ENCODE data around the gene CALML5.

CALML5 gene

DNA sequence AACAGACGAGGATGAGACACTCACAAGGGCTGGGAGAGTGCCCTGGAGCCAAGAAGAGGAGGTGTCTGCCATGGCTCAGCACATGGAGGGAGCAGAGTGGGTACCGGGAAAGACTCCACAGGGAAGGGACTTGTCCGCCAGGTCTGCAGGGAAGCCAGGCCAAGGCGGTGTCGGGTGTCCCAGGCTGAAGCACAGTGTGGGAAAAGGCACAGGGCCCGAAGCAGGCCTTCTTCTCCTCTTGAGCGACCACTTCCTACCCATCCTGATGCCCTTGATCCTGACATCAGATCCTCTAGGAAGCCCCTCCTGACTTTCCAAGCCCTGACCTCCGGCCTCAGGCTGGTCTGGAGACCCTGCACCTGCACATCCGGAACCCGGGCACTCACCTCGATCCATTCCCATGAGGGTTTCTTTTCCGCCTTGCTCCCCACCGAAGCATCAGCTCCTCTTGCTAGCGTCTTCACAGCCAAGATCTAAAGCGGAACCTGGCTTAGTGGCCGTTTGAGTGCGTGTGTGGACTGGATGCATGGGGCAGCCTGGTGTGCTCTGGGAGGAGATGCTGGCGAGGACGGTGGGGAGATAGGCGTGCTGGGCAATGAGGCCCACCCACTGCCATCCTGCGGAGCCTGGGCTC, 33.8 kb upstream of the CALML5 start:
- no peak for DNase-seq (ENCODE audit: low spot score)

GRCh38 chr10:5532618-5533097, 33.3 kb upstream of the CALML5 start:
- DNase-seq (ENCODE audit: low spot score): no peak

DNA sequence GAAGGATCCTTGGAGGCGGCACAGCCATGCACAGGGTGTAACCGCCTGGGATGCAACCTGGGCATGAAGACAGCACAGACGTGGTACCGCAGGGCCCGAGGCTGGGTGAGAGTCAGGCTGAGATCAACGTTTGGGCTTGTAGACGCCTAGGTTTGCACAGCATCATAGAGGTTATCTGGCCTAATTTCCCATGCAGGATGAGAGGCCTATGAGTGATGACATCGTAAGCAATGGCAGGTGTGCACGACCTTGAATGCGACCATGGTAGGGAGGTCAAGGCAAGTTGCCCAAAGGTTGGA, 32.9 kb upstream of the CALML5 start:
- no peak for DNase-seq (ENCODE audit: low spot score)

- DNase-seq (ENCODE audit: low spot score): no peak
Measured at GRCh38 chr10:5531558-5532306, 32.4 kb upstream of the CALML5 start.

- DNase-seq (ENCODE audit: low spot score): no peak
Measured at GRCh38 chr10:5530846-5531557, 31.6 kb upstream of the CALML5 start.

GRCh38 chr10:5530412-5530806, 31.0 kb upstream of the CALML5 start:
- no peak for DNase-seq (ENCODE audit: low spot score)

DNA sequence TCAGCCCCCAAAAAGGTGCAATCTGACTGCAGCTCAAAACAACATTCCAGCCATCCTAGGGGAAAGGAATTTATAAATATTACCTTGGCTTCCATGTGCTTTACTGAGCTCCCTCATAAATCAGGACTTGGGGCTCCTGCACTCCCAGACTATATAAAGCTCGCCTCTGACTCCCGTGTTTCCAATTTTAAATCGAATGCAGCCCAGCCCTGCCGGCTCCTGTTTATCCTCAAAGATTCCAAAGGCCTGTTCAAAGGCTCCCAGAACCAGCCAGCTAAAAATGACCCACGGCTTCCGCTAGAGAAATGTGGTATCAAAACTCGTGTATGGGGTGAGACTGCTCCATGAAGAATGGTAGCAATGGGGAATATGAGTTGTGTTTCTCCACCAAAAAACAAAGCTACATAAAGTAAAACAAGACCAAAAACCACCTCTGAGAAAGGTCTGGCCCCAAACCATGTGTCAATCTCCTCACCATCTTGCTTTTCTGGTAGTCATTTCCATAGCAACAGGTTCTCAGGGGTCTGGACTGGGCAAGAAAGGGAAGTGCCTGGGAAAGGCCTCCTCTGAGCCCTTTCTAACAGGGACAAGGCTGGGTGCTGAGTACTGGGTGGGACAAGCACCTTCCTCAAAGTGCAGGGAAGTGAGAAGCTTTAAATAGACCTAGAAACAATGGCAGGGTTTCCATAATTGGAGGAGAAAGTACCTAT, 30.5 kb upstream of the CALML5 start:
- no peak for DNase-seq (ENCODE audit: low spot score)

- no peak for DNase-seq (ENCODE audit: low spot score)
Measured at GRCh38 chr10:5528989-5529701, 29.8 kb upstream of the CALML5 start.

DNA sequence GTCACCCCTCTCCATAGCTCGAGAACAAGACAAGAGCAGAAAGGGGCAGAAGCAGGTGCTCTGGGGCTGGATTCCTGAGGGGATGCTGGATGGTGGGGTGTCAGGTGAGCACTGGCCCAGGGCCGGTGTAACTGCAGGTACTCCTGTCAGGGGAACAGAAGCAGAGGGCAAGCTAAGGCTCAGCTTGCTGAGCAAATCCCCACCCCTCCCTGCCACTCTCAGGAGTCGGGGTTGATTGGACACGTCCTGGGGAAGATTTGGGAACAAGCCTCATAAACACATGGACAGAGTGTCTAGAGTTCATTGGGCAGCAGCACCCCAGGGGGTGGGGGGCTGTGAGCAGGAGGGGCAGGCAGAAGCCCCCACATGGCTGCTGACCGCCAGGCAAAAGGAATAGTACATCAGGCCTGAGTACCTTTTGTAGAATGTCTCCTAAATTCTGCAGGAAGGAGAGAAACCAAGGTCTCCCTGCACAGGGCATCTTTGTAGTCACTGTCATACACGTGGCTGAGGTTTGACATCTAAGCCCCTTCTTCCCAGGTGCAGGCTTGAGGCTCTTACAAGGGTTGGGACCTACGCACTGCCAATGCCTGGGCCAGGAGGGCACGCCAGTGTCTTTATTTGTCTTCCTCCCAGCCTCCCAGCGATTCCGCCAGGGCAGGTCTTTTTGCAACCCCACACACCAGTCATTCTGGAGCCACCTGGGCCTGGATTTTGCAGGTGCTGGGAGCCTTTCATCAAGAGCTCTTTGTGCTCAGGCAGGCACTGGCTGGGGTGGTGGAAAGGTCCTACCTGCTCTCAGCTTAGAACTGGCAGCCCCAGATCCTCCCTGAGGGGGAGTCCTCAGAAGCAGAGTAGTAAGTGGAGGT, 28.2 kb upstream of the CALML5 start:
- no peak for DNase-seq (ENCODE audit: low spot score)

DNA sequence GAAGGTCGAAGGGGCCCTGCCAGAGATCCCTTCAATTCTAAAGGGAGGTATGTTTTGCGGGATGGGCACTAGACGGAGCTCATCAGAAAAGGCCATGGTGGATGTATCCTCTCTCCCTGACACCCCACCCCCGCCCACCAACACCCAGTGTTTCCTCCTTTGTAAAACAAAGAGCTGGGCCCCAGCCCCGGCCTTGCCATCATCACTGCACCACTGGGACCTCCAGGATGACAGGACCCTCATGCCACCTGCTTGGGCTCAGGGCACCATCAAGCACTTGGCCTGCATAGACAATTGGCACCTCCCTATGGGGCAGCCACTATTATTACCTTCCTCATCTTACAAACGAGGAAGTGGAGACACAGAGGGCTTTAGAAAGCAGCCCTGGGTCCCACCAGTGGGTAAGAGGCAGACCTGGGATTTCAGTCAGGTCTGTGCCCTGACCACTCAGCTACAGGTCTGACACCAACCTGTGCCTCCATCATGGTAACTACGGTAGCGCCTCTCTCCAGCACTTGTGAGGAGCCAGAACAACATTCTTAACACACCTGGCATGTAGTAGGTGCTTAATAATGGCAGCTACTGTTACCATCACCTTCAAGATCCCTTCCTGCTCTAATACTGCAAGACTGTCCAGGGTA, 27.4 kb upstream of the CALML5 start:
- DNase-seq (ENCODE audit: low spot score): no peak

DNA sequence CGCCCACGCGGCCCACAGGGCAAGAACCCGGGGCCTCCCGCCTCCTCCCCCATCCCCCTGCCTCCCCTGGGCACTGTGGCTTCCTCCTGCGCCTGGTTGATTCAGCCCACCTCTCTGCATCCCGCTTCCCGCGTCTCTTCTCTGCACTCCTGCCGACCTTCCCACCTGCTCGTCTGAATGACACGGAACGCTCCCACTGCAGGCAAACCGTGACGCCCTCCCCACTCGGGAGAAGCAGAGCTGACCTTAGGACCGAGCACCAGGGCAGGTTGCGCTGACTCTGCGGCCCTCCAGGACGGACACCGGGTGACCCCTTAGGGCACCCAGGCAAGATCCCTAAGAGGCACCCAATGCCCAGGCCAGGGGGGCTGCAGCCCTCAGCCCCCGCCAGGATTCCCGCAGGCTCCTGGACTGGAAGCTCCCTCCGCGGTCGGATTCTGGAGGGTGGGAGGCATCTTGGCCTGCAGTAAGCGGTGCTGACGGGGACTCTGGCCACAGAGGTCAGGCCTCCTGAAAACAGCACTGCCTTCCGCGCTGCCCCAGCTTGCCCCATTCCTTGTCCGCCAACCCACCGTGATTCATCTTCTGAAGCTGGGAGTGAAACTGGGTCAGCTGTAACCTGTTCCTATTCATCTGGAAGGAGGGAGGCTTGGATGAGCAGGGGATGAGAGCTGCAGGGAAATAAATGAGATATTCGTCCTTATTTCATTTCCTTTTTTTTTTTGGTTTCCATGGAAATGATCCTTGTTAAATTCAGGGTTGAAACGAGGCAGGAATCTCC, 26.4 kb upstream of the CALML5 start:
- DNase-seq (ENCODE audit: low spot score): no peak

- DNase-seq (ENCODE audit: low spot score): no peak
Measured at GRCh38 chr10:5524641-5525560, 25.5 kb upstream of the CALML5 start, which contains the start of gene CALML3. Gene CALML3 (plus strand): TSS chr10:5524961. CDS start chr10:5525086, 125 bp downstream.

- DNase-seq (ENCODE audit: low spot score): no peak
Measured at GRCh38 chr10:5523796-5524574, 24.6 kb upstream of the CALML5 start.

- no peak for DNase-seq (ENCODE audit: low spot score)
Measured at GRCh38 chr10:5522913-5523560, 23.7 kb upstream of the CALML5 start.

DNA sequence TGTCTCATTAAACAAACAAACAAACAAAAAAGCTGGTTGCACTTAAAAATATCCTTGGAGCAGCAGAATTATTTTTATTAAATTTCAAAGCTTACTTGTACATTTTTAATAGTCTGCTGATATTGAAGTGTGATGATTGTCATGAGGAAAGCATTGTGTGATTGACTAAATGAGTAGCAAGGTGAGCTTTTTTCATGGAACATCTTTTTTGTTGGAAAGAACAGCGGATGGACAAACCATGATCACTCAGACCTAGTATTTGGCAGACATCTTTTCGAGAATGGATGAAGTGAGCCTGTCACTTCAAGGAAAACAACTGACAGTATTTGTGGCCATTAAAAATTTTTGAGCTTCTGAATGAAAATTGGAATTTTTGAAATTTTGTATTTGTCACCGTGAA, 19.7 kb upstream of the CALML5 start:
- DNase-seq (ENCODE audit: low spot score): no peak

GRCh38 chr10:5518143-5518542, 18.8 kb upstream of the CALML5 start:
- DNase-seq (ENCODE audit: low spot score): no peak

GRCh38 chr10:5517546-5517945, 18.2 kb upstream of the CALML5 start:
- no peak for DNase-seq (ENCODE audit: low spot score)

All from hematopoietic multipotent progenitor cell treated with erythropoietin and hydrocortisone succinate and interleukin-3 and kit ligand, for 15 days (in vitro differentiated cells).